GM12872 (cell line): ENCODE data around the gene PDZD8.

Experiments
- TF ChIP-seq, protein P1 (sequence below): IDR thresholded peaks from 3 replicates; pipeline ENCODE4 v1.5.1; 2011; ENCODE audit warnings: low read depth, mild to moderate bottlenecking, low read length, moderate library complexity; ENCODE audit not compliant: insufficient read depth

PDZD8 gene

DNA sequence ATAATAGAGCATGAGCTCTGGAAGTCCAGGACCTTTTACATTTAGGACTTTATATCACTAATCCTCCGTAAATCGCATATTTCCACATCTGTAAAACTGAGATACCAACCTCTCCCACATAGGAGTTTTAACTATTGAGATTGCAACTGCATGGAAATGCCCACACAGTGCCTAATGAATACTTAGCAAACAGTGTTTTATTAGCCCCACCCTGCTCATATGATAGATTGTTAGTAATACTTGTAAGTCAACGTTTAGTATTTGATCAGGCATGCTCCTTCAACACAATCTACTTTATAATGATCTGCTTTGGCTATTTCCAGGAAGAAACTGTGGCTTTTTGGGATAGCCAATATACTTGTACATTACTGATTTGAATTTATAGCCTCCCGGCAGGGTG, 8.5 kb downstream of the PDZD8 start:
- TF ChIP-seq, protein P1, sequence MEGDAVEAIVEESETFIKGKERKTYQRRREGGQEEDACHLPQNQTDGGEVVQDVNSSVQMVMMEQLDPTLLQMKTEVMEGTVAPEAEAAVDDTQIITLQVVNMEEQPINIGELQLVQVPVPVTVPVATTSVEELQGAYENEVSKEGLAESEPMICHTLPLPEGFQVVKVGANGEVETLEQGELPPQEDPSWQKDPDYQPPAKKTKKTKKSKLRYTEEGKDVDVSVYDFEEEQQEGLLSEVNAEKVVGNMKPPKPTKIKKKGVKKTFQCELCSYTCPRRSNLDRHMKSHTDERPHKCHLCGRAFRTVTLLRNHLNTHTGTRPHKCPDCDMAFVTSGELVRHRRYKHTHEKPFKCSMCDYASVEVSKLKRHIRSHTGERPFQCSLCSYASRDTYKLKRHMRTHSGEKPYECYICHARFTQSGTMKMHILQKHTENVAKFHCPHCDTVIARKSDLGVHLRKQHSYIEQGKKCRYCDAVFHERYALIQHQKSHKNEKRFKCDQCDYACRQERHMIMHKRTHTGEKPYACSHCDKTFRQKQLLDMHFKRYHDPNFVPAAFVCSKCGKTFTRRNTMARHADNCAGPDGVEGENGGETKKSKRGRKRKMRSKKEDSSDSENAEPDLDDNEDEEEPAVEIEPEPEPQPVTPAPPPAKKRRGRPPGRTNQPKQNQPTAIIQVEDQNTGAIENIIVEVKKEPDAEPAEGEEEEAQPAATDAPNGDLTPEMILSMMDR: no peak

DNA sequence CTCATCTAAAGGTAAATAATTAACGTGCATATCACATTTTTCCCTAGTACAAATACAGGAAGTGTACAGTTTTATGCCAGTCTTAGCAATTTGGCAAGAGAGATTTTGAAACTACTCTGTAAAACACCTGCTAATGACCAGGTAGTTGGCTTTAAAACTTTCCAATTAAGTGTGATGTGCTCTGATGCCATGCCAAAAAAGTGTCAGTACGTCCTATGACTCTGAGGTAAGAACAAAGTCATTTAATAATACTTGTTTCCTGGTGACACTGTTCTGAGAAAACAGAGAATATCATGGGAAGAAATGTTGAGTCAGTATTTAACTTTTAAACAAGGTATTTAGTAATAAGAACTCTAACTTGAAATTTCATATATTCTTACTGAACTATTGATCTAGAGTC, 9.6 kb downstream of the PDZD8 start:
- TF ChIP-seq, protein P1: no peak

DNA sequence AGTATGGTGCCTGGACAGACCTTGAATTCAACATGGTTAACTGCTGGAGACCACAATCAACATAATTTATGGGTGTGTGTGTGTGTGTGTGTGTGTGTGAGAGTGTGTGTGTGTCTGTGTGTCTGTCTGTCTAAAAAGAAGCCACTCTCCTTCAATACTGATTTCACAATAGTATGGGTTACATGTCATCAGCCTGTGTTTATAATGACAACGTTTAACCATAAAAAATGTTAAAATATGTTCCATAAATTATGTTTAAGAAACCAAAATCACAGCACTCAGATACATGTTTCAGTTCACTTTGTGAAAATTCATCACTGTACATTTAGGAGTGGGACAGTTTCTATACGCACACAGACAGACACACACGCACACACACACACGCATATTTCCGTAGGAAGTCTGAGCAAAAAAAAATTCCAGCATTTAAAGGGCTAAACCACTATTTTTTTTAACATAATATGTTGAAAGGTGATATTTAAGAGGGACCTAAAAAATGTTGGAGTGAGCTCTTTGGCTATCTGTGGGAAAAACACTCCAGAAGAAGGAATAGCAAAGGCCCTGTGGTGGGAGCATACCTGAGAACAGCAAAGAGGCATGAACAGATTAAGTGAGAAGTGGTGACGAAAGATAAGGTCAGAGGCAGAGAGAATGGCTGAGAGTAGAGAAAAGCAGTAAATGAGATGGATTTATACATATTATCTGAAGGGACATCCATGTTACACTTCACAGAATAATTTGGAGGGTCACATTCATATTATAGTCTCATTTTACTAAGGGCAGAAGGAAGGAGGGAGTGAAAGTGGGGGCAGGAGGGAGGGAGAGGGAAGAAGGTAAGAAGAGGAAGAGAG, 10.9 kb downstream of the PDZD8 start:
- TF ChIP-seq, protein P1: no peak

DNA sequence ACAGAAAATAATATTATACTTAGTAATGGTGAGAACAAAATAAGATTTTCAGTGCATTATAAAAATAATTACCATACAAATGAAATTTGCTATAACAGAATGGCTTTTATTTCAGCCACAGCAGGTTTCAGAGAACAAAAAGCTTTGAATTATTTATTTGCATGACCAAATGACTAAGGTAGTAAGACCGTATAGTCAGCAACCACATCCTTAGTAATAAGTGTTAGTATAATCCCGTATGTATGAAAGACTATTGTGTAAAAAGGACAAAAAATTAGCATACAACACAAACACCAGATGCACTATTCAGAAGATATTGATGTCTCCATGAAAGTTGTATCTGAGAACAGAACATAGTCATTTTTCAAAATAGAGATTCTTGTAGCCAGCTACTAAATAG, 12.2 kb downstream of the PDZD8 start:
- TF ChIP-seq, protein P1: no peak

DNA sequence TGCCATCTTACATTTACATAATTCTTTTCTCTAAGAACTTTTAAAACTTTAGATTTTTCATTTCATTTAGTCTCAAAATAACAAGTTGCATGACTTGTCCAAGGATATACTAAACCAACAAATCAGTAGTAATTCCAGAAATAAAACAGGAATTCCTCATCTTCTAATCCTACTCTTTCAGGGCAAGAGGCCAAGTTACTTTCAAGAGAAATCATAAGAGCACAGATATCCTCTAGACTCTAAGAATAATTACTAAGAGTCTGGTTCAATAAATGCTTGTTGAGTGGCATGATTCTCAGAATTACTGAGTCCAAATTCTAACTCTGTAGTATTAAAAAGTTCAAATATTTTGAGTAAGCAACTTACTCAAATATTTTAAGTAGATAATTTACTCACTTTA, 12.9 kb downstream of the PDZD8 start:
- TF ChIP-seq, protein P1: no peak

DNA sequence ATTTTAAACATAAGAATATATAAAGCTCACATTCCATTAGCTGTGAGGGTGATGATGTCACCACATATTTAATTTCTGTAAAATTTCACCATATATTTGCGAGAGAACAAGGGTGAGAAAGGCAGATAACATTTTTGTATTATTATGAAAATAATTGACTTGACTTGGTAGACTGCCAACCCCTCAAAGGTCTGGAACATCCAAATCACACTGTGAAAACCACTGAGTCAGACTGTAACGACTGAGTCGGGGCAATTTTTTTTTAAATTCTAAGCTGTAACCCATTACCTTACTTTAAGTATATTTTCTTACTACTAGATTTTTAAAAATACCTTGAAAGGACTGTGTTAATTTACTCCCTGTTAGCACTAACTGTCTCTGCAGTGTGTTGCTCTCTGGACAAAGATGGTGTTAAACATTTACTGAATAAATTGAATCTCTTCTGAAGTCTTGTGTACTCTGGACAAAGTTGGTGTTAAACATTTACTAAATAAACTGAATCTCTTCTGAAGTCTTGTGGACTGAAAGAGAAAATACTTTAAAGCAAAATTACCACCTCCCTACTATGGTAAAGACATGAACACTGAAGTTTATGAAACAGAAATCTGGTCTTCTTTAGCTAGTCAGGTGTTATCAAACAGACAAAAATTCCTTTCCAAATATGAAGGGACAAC, 14.1 kb downstream of the PDZD8 start:
- TF ChIP-seq, protein P1: no peak

DNA sequence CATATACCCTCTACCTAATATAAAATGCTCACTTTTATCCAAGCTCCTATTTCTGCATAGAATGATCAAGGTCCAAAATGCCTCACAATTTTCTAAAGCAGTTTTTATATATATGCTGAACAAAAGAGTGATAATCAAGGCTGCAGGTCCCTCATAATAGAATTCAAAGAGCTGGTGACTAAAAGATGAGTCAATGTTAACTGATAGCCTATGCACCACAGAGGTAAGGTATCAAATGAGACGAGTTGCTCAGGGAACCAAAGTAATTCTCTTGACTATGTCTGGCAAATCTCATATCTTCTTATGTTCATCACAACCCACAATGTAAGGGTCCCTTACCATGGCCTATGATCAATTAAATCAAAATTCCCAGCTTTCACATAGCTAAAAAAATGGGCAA, 15.2 kb downstream of the PDZD8 start:
- TF ChIP-seq, protein P1: no peak
